Activated CD8-positive, alpha-beta memory T cell treated with anti-CD3 and anti-CD28 coated beads, Interleukin-2, amount 50 U/mL, for 4 hours (primary cell): Measurements from ENCODE around the gene HOXA11.
A peak's percentile ranks its signal among the peaks of the same experiment; 100 is the strongest.

Experiments
- DNase-seq: peaks from one replicate; pipeline ENCODE4 v3.0.0-alpha.2; 2020

HOXA11 gene

DNA sequence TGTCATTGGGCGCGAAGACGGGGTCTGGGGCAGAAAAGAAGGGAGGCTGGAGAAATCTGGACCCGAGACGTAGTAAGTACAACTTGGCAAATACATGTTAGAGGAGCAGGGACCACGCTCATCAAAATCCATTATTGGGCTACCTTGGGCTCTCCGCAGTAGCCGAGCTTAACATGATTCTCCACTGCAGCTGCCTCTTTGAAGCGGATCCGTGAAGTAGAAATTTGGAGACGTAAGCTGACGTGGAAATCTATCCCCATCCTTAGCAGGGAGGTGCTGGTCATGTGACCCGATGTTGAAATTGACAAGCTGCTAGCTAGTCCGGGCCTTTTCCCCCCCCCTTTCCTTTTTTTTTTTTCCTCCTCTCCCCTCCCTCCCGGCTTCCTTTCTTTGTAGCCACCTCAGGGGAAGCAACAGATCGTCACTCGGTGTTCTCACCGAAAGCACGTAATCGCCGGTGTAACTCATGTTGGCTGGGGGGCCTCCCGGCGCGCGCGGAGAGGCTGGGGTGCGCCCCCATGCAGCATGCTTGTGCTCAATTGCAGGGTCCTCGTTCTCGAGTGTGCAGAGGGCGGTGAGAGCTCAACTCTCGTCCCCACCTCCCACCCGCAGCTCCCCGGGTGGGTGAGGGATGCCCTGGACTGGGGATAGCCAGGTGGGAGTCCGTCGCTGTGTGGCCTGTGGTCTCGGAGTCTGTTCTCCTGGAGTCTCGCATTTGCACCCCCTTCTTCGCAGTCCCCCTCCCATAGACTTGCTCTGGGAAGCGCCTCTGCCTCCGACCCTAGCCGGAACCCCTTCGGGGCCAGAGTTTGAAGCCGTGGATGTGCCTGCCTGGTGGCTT lies at the start of gene HOXA11:
TSS of gene HOXA11 (minus strand) at position 220 of the 841 bp plus-strand sequence. CDS start at position 132, 88 bp downstream.
- no peak for DNase-seq

DNA sequence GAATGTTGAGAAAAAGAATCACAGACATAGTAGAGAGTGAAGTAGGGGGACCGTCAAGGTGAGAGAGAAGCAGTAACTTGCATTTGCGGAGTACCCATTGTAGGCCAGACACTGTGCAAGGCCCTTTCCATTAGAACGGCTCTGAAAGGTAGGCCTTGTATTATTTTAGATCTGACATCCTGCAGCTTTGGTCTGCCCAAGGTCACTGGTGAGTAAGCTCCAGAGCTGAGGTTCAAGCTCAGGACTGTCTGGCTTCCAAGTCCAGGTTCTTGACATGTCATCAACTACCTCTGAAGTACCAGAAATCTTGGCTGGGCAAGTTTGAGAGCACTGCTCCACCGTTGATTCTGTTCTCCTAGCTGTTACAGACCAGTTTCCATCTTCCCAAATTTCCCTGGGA lies 44.4 kb upstream of the HOXA11 start:
- no peak for DNase-seq

DNA sequence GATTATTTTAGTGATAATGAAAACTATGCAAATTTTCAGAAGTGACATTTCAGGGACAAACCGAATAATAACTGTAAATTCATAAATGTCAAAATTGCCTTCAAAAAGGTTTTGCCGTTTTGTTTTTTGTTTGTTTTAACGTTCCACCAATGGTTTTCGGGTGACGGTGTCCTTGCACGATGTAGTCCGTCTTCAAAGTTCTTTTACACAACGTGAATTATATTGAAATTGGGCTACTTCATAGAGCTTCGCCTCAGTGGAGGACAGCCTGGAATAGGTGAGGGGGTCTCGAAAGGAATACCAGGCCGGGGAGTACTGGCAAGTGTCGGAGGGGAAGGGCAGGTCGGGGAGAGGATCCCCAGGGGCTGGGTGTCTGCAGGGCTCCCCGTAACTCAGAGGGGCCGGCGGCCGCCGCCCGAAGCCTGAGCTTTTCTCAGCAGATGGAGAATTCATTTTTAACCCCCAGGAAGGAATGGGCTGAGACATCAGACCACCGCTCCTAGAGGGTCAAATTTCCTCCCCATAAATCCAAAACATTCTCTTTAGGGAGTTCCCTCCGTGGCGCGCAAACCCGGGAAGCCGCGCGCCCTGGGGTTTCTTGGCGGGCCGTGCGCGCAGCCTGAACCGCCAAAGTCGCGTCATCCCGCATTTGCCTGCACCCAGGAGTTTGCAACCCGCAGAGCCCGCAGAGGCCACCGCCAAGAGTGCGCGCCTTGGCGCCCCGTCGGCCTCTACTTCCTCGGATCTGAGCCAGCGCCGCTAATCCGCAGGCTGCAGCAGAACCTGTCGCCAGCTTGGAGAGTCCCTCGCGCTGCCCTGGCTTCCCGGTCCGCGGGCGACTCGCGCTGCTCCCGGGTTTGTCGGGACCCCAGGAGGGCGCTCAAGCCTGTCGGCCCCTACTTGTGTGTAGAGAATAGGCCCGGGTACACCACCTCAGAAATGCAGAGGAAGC lies 40.2 kb upstream of the HOXA11 start:
- no peak for DNase-seq

DNA sequence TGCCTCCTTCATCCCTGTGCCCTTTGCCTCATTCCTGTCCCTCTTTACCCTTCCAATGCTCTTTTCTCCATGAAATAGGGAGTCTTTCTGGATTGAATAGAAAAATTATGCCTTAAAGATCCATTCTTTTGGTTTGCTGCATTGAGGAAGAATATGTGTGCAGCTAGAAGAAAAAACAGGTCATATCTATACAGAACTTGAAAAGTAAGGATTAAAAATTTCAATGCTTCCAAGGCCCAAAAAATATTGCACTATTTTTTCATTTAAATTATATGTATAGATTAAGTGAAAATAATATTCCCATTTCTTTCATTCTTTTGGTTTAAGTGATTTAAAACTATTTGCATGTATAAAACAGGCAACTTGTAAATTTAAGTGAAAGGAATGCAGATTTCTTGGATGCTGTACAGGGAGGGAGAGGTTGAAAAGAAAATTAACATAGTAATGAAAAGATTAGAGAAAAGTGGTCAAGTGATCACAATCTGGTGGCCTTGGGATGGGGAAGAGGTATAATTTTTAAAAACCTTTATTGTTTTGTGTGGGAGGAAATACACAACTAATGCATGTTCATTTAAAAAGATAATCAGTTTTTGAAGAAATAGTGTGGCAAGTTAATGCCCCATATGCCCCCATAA lies 39.0 kb upstream of the HOXA11 start:
- DNase-seq = no peak

DNA sequence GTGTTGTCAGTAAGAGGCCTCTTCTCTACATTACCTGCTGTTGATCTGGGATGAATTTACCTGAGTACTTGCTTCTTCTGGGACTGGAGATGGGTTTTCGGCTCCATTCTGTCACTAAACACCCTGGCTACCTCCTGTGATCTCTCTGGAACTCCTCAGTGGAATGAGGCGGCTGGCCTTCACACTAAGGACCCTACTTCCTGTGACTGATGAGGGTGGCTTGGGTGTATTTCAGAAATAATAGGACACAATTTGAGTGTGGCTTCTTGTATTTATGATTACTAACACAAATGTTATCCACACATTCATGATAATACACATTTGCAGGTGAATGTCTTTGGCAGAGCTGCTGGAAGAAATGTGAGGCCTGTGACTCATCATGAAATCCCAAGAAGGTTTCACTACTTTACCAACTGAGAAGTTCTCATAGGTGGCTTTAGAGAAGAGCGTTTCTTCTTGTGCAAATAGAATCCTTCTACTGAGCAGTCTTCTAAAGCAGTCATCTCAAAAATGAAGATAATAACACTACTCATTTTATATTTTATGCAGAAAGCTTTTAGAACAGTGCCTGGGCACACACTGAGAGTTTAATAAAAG lies 36.3 kb upstream of the HOXA11 start:
- DNase-seq = no peak

DNA sequence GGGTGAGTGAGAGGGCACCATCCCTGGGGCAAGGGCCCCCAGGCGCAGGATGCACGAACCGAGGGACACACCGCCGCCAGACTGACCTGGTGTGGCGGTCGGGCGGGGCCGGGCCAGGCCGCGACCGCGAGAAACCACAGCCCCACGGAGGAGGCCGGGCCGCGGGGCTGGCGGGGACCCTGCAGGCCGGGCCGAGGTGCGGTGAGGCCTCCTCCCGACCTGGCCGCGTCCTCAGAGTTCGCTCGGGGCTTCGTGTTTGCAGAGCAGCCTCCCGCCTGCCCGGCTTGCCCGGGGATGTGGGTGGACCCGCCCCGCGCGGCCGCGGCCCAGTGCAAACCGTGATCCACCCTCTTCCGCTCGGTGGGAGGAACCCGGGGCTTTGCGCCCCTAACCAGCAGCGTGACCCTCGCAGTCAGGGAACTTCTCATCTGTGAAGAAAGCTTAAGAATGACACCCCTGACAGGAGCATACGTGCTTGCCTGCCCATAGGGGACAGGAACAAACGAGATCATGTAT lies 35.5 kb upstream of the HOXA11 start:
- DNase-seq = no peak

DNA sequence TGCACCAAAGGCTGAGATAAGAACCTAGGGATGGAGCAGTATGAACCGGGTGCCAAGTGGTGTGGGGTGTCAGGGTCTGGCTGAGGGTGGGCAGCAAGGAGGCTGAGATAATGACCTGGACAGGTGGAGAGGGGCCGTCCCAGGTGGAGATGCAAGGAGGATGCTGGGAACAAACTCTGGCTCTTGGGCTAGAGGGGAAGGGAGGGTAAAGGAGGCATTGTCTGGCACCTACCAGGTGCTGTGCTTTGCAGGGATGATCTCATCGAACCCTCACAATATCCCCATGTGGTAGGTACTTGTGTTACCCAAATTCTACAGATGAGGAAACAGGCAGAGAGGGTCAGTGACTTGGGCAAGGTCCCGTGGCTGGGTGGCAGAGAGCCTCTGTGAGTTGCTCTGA lies 34.8 kb upstream of the HOXA11 start:
- no peak for DNase-seq

DNA sequence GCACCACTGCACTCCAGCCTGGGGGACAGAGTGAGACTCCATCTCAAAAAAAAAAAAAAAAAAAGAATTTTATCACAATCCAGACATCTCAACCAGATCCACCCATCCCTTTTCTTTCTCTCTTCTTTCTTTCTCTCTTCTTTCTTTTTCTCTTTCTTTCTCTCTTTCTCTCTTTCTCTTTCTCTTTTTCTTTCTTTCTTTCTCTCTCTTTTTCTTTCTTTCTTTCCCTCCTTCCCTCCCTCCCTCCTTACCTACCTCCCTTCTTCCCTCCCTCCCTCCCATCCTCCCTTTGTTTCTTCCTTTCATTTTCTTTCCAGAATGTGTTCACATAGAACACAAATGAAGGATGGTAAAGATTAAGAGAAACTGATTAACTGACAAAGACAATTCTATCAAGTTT lies 32.9 kb upstream of the HOXA11 start:
- no peak for DNase-seq

DNA sequence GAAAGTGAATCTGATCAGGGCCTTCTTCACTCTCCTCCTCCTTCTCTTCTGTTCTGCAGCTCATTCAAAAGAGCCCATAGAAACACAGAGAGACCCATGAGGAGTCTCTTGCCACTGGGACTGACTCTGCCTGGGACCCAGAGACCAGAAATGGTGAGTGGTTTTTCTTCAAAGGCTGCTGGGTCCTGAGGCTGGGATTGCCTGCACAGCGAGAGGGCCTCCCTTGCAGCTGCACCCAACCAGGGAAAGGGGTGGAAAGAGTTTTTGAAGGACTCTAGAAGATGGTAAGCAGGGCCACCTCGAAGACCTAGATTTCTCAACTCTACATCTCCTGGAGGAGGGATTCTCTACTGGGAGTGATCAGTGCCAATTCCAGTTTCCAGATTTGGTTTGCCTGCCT lies 30.3 kb upstream of the HOXA11 start:
- no peak for DNase-seq

DNA sequence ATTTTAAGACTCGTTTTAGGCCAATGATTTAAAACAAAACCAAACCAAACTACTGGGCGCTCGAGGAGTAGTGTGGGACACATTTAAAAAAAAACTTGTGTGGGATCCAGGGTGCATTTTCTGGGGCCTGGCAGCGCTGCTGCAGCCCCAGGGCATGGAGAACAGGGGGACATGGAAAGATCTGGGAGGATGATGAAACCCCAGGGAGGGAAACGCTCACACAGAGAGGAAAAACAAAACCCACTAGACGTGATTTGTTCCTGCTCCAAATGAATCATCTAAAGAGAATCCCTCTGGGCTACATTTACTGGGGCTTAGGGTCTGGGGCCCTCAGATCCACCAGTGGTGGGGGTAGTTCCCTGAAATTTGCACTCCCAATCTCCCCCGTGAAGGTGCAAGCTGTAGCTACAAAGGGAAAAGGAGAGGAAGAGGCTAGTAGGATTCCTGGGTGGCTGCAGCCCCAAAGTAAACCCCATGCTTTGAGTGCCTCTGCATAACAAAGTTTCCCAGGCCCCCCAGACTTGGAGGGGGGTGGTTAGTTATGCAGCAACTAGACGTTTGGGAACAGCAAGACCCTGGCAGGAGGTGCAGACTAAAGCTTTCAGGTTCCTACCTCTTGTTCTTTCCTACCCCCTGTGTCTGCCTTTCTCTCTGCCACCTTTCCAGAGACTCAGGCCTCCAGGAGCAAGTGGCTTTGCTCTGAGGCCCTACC lies 29.4 kb upstream of the HOXA11 start:
- no peak for DNase-seq

DNA sequence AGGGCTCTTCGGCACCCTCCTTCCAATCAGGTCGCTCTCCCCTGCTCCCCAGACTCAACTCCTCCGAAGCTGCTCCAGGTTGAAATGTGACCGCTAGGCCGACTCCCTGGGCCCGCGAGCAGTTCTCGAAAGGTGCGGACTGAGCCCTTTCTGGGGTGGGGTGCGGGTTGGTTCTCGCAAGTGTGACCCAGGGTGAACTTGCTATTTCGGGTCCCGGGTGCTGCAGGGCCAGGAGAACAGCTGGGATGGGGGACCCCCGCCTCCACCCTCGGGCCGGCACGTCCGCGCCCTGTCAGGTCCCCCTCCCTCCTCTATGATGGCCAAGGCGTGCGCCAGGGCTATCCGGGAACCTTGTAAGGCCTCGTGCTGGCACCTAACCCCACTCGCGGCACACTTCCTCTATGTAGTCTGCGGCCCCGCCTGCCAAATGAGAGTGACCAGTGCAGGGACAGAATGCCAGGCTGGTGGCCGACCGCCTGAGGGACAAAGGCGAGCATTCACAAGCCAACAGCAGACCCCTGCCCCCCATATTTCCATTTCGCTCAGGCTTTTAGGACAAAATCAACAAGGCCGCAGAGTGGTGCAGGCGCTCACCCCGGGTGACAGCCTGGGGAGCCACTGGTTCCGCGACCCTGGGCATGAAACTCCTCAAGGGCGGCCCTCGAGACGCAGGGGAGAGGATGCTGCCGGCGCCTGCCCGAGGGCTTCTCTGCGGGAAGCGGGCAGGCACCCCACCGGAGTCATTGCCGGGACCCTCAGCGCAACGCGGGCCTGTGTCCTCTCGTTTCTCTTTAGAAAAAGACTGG lies 28.6 kb upstream of the HOXA11 start:
- DNase-seq = no peak

DNA sequence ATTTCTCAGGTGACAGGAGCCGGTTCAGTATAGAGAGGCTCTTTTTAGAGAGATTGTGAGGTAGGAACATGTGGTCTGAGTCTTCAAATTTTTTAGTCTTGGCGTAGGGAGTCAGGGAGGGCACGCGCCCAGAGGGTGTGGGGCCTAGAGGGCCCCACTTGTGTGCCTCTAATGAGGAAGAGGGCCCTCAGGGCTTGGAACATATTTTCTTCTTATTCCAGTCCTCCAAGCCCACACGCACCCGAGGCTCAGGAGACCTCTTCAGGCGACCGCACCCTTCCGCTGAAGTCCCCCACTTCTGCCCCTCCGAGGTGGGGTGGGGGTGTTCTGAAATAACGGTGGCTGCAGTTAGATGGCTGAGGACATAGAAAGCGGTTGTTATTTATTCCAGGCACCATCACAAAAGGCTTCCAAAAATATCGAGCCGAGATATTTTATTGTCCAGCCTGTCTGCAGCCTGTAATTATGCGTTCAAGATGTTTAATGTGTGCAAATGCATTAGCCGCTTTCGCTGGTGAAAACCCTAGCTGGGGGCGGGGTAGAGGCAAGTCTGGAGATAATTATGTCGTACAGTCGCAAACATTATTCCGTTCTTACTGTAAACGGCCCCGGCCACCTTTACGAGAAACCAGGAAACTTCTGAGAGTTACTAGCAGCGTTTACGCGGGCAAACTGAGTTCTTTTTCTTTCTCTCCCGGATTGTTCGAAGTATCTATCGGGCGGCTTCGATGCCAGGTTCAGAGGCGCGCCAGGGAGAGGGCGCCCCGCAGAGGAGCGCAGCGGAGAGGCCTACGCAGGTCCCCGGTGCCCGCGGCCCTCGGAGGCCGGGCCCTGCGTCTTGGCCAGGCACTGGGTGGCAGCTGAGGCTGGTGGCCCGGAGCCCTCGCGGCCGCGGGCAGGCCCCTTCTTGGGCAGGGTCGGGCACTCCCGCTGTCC lies 27.7 kb upstream of the HOXA11 start:
- no peak for DNase-seq

DNA sequence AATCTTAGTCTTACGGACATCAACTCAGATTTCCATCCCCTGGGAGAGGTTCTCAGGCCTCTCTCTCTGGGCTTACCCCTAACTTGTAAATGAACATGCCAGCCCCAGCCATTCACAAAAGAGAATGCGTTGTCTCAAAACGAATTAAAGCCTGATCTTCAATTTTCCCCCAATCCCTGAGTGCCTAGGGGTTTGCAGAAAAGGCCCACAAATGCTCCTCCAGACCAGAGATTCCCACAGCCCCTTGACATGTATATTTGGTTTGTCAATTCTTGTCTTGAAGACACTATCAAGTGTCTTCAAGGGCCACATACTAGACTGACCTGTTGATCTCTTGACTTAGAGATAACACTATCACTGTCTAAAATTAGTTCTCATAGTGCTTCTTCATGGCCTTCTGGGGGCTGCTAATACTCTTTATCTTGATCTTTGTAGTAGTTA lies 26.8 kb upstream of the HOXA11 start:
- DNase-seq = no peak

DNA sequence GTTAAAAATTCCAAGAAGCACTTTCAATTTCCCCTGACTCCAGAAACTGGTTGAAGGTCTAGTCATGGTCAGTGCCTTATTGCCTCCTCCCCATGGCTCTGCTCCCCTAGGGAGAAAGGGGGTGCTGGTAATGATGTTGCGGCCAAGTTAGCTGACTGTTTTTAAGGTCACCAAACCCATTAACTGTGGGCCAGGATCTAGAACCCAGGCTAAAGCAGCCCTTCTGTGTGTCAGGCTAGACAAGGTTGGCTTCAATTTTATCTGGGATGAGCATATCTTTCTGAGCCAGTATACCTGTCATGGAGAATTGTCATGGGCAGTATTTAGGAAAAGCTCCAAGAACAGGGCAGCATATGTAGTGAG lies 26.0 kb upstream of the HOXA11 start:
- no peak for DNase-seq

DNA sequence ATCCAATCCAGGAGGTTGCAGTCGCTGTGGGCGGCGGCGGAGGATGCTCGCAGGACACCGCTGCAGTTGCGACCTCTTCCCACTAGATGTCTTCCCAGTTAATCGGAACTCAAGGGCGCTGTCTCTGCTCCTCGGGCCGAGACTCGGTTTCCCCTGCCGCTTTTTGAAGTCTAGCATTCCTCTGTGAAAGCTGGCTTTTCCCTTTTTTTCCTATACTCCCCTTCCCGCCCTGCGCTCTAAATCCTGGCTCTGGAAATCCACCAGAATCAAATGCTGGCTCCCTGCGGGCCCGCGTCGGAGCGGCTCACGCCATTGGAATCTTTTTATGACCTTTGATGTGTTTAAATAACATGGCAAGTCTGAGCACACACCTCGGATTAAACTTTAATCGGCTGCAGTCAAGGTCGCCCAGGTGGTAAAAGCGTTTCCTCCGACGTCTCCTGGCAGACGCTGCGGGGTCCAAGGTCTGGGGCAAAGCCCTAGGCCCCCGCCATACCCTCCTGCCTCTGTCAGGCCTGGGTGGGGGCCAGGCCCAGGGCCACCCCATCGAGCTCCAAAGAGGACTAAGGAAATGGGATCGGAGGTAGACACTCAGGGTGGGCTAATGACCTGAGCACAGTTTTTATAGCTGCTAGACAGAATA lies 25.5 kb upstream of the HOXA11 start:
- DNase-seq = peak; percentile 45

DNA sequence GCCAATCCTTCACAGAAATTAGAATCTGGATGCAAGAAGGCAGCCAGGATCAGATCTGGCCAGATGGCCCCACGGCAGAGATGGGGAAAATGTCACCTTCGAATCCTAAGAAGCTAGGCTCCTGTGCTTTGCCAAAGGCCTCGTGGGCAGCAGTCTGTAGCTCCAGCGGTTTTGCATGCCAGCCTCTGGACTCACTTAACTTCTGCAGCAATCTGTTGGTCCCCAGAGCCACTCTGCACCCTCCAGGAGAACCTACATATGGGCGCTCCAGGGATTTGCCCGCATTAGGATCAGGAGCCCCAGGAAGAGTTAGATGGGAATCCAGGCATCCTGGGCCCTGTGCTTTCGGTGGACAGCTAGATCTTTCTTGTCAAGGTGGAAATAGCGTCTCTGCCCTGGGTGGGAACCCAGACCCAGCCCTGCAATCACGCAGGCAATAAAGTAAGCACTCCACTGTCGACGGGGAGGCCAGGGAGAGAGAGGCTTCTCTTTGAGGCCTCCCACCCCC lies 25.0 kb upstream of the HOXA11 start:
- DNase-seq = no peak

DNA sequence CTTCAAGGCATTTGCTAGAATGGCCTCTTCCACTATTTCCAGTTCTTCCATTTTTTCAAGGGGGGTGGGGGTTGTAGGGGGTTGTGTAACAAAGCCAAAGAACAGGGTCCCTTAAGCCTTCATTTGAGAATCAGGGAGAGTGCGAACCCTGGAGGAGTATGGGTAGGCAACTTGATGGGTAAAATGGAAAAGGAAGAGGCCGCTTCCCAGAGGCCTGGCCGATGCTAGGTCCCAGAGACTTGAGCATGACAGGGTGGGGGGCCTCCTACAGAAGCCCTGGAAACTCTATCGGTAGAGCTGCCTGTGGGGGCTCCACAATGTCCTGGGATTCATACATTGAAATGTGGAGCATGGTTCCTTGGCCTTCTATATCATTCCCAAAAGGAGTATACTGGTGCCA lies 24.0 kb upstream of the HOXA11 start:
- no peak for DNase-seq

DNA sequence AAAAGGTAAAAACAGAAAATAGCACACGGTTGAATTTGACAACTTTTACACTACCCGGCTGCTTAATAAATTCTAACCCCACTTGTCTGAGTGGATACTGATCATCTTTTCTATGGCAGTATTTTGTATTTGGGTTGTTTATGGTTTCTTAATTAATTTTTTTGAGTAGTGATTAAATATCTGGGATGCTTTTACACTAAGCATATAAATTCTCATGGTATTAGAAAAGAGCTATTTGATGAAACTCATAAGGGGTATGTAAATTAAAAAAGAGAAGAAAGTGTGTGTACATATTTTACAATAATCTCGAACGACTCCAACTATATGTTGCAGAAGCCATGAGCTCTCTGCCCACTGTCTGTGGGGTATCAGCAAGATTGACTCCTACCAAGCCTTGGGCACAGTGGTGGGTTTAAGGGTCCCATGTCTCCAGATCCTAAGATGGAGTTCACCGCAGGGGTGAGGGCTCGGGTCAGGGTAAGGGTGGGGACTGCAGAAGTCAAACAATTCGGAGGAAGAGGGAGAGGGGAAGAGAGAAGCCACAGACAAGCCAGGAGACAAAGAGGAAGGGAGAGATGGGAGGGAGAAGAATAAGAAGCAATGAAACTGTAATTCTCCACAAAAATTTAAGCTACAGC lies 22.4 kb upstream of the HOXA11 start:
- no peak for DNase-seq
